ENCODE measurements around the gene NPC2. TPM values are rescaled to one million over a fixed set of nuclear protein-coding genes. Genes with fewer than 3 reads are reported as not detected.

The NPC2 gene
- total RNA-seq, 2 donors from 2014 or later, result 625 to 762 TPM

- no peak for TF ChIP-seq POLR2A (IDR thresholded peaks at IDR 0.05)
- H3K36me3 ChIP-seq, result no peaks in the 10 kb centered on the region
- intact Hi-C loops (cut with DNase I), result no loop called here
- no peak for DNase-seq (ENCODE audit: low spot score)
- 68% methylated on average over 2 of the region's 2 CpGs for WGBS
- peaks cover 6% of the 10 kb centered on the region for H3K4me1 ChIP-seq (replicated peaks)
- H3K4me3 ChIP-seq, result no peak overlapping the region
- no peaks in the 10 kb centered on the region for H3K9me3 ChIP-seq
- no peaks in the 10 kb centered on the region for H3K27me3 ChIP-seq (replicated peaks; ENCODE audit: insufficient read depth)
- no peak overlapping the region for H3K27ac ChIP-seq
Observed at GRCh38 chr14:74495356-74495755, 2.3 kb upstream of the NPC2 start.

GRCh38 chr14:74493343-74494261 lies 497 bp upstream of the NPC2 start, which contains the start of gene ISCA2:
Gene ISCA2, plus strand, starts transcription at chr14:74493765. Its CDS starts 10 bp downstream, at chr14:74493775.
- peak within 1 kb of the TSS; percentile 82 to 95 for H3K4me3 ChIP-seq
- 1% methylated on average over 62 of the region's 73 CpGs for WGBS
- H3K36me3 ChIP-seq, result no peaks in the 10 kb centered on the region
- peaks cover 6% of the 10 kb centered on the region for H3K4me1 ChIP-seq (replicated peaks)
- peak; percentile 100 for DNase-seq (ENCODE audit: low spot score)
- H3K27ac ChIP-seq, result peak within 1 kb of the TSS; percentile 95 to 96
- intact Hi-C loops (cut with DNase I), result no loop called here
- no peaks in the 10 kb centered on the region for H3K27me3 ChIP-seq (replicated peaks; ENCODE audit: insufficient read depth)
- no peaks in the 10 kb centered on the region for H3K9me3 ChIP-seq
- TF ChIP-seq POLR2A (IDR thresholded peaks at IDR 0.05) (peak; percentile 75), POLR2AphosphoS5 (IDR thresholded peaks at IDR 0.05) (peak; percentile 85)
- TF ChIP-seq, protein P1, sequence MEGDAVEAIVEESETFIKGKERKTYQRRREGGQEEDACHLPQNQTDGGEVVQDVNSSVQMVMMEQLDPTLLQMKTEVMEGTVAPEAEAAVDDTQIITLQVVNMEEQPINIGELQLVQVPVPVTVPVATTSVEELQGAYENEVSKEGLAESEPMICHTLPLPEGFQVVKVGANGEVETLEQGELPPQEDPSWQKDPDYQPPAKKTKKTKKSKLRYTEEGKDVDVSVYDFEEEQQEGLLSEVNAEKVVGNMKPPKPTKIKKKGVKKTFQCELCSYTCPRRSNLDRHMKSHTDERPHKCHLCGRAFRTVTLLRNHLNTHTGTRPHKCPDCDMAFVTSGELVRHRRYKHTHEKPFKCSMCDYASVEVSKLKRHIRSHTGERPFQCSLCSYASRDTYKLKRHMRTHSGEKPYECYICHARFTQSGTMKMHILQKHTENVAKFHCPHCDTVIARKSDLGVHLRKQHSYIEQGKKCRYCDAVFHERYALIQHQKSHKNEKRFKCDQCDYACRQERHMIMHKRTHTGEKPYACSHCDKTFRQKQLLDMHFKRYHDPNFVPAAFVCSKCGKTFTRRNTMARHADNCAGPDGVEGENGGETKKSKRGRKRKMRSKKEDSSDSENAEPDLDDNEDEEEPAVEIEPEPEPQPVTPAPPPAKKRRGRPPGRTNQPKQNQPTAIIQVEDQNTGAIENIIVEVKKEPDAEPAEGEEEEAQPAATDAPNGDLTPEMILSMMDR (IDR thresholded peaks at IDR 0.05), result peak in 2 of 4 experiments; percentile 18 to 31

GRCh38 chr14:74491956-74492775 lies 939 bp downstream of the NPC2 start:
- no peaks in the 10 kb centered on the region for H3K9me3 ChIP-seq
- no peaks in the 10 kb centered on the region for H3K36me3 ChIP-seq
- no peaks in the 10 kb centered on the region for H3K27me3 ChIP-seq (replicated peaks; ENCODE audit: insufficient read depth)
- peak overlapping the region; percentile 82 to 95 for H3K4me3 ChIP-seq
- no peak for TF ChIP-seq POLR2A (IDR thresholded peaks at IDR 0.05)
- TF ChIP-seq POLR2AphosphoS5 (IDR thresholded peaks at IDR 0.05), result no peak
- TF ChIP-seq, protein P1 (IDR thresholded peaks at IDR 0.05), result peak in 1 of 4 experiments; percentile 36
- H3K27ac ChIP-seq, result peak overlapping the region; percentile 95 to 96
- WGBS, result 1% methylated on average over 20 of the region's 20 CpGs
- DNase-seq (ENCODE audit: low spot score), result no peak
- H3K4me1 ChIP-seq (replicated peaks), result peaks cover 6% of the 10 kb centered on the region
- intact Hi-C loops (cut with DNase I), result no loop called here

- H3K27me3 ChIP-seq (replicated peaks; ENCODE audit: insufficient read depth), result no peaks in the 10 kb centered on the region
- H3K9me3 ChIP-seq, result no peaks in the 10 kb centered on the region
- H3K27ac ChIP-seq, result no peak overlapping the region
- peaks cover 0 to 7% of the 10 kb centered on the region in 2 donors for H3K36me3 ChIP-seq
- intact Hi-C loops (cut with DNase I), result no loop called here
- peaks cover 6% of the 10 kb centered on the region for H3K4me1 ChIP-seq (replicated peaks)
- WGBS, result 89% methylated on average over 1 of the region's 1 CpG
- no peak overlapping the region for H3K4me3 ChIP-seq
- no peak for TF ChIP-seq POLR2AphosphoS5 (IDR thresholded peaks at IDR 0.05)
- no peak for TF ChIP-seq POLR2A (IDR thresholded peaks at IDR 0.05)
- TF ChIP-seq, protein P1 (IDR thresholded peaks at IDR 0.05), result no peak
- DNase-seq (ENCODE audit: low spot score), result no peak
Observed at GRCh38 chr14:74490486-74490885, 2.6 kb downstream of the NPC2 start.

GRCh38 chr14:74488786-74489397 lies 4.2 kb downstream of the NPC2 start:
- H3K27me3 ChIP-seq (replicated peaks; ENCODE audit: insufficient read depth), result no peaks in the 10 kb centered on the region
- H3K27ac ChIP-seq, result no peak overlapping the region
- peaks cover 0 to 7% of the 10 kb centered on the region in 2 donors for H3K36me3 ChIP-seq
- H3K4me1 ChIP-seq (replicated peaks), result no peaks in the 10 kb centered on the region
- H3K9me3 ChIP-seq, result no peaks in the 10 kb centered on the region
- DNase-seq (ENCODE audit: low spot score), result no peak
- H3K4me3 ChIP-seq, result no peak overlapping the region
- intact Hi-C loops (cut with DNase I), result no loop called here
- TF ChIP-seq POLR2A (IDR thresholded peaks at IDR 0.05) (no peak), POLR2AphosphoS5 (IDR thresholded peaks at IDR 0.05) (no peak)
- TF ChIP-seq, protein P1 (IDR thresholded peaks at IDR 0.05), result no peak
